Astrocyte of the cerebellum (primary cell): Measurements from ENCODE around the gene RCL1.

Experiments
- DNase-seq: peaks from one replicate; pipeline ENCODE4 v3.0.0-alpha.2; 2011; ENCODE audit warnings: low read depth
- H3K4me3 ChIP-seq: 2 replicates; pipeline ENCODE4 v1.5.1; 2011; ENCODE audit warnings: mild to moderate bottlenecking, low read depth, low read length, moderate library complexity
- in situ Hi-C: cut with HindIII; loops from 2 replicates; pipeline ENCODE4 v1.10.0; 2017; ENCODE audit warnings: low sequenced_read_pairs
- TF ChIP-seq, protein P1 (sequence below): IDR thresholded peaks from 2 replicates; pipeline ENCODE4 v1.5.1; 2012; ENCODE audit warnings: low read length, low read depth, moderate library complexity, mild to moderate bottlenecking; ENCODE audit errors: missing control alignments

RCL1 gene

DNA sequence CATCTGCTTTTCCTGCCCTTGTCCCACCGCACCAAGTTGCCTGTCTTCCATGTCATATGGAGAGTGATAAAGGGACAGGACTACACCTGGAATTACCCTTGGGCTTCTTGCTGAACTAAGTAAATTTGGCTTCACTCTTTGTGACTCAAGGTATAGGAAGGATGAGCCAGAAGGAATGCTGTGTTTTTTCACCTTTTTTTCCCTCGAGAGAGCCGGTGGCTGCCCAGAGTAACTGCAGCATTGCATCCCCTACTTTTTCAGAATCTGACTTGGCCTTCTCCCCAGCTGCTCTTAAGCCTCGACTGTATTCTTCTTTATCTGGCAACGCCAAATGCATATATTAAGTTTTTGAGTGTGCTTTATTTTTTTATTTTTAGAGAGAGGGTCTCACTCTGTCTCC is 38.4 kb downstream of the RCL1 start:
- TF ChIP-seq, protein P1, sequence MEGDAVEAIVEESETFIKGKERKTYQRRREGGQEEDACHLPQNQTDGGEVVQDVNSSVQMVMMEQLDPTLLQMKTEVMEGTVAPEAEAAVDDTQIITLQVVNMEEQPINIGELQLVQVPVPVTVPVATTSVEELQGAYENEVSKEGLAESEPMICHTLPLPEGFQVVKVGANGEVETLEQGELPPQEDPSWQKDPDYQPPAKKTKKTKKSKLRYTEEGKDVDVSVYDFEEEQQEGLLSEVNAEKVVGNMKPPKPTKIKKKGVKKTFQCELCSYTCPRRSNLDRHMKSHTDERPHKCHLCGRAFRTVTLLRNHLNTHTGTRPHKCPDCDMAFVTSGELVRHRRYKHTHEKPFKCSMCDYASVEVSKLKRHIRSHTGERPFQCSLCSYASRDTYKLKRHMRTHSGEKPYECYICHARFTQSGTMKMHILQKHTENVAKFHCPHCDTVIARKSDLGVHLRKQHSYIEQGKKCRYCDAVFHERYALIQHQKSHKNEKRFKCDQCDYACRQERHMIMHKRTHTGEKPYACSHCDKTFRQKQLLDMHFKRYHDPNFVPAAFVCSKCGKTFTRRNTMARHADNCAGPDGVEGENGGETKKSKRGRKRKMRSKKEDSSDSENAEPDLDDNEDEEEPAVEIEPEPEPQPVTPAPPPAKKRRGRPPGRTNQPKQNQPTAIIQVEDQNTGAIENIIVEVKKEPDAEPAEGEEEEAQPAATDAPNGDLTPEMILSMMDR, result no peak
- H3K4me3 ChIP-seq, result no peak overlapping the region
- no peak for DNase-seq
- in situ Hi-C loops, result no loop called here

DNA sequence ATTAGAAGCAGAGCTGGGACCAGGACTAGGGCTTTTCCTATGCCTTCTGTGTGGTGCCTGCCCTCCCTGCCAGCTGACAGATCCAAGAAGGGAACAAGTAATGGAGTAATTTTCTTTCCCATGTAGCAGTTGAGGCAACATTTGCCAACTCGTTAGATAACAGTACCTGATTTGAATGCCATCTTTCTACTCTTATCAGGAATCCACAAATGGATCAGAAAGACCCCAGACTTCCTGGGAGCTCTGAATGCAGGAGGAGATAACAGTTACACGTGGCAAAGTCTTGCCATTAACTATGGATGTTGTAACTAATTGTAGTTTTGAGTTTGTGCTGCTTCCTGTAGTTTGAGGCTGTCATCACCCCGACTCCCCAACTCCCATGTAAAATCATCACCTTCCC is 39.2 kb downstream of the RCL1 start:
- no peak for DNase-seq
- no peak overlapping the region for H3K4me3 ChIP-seq
- in situ Hi-C loops, result no loop called here
- TF ChIP-seq, protein P1, result no peak

DNA sequence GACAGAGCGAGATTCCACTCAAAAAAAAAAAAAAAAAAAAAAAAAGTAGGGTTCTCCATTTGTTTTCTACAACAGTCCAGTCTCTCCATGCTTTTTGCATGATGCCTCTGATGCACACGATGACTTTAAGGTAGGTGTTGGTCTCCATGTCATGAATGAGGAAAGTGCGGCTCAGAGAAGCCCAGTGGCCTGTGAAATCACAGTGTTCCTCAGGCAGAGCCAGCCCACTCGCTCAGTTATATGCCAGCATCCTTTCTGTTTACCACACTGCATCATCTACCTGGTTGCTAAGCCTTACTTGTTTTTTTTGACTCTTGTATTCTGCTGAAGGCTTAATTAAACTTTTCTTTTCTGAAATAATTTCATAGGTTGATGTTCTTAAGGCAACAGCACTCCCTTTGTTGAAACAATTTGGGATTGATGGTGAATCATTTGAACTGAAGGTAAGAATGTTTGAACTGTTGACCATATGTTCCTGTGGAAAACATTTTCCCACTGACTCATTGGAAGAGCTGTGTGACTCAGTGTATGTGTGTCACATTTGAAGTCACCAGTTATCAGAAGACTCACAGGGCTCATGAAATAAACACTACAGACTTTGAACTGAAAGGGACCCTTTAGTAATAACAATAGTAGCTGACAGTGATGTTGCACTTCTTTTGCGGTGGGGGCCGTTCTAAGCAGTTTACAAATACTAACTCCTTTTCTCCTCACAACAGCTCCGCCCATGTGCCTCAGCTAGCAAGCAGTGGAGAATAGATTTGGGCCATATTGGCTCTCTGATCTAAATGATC is 40.2 kb downstream of the RCL1 start:
- H3K4me3 ChIP-seq, result no peak overlapping the region
- in situ Hi-C loops, result no loop called here
- peak; percentile 96 for DNase-seq
- TF ChIP-seq, protein P1, result no peak

DNA sequence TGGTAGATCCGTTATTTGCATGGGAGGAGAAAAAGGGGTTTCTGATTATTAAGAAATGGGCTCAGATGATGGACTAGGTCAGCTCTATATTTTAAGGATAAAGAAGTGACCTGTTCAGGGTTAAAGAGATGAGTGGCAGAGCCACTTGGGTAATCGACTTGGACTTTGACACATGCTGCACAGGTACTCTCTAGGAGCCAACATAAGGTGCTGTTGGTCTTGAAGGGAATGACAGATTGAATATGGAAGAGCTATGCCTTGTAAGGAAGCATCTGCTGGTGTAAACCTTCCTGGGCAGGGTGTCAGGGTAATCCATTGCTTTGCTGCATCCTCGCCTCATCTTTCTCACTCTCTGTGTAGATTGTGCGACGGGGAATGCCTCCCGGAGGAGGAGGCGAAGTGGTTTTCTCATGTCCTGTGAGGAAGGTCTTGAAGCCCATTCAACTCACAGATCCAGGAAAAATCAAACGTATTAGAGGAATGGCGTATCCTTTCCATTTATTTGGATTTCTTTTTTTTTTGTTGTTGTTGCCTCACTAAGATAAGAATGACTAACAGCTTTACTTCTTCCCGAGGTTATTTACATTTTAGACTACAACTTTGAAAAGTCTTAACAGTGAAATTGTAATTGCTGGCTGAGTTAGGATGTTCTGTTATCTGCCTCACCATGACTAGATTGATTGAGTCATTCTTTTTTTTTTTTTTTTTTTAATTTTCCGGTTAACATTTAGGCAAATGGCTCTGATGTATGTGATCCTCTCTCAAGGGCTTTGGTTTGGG is 41.2 kb downstream of the RCL1 start:
- DNase-seq, result no peak

DNA sequence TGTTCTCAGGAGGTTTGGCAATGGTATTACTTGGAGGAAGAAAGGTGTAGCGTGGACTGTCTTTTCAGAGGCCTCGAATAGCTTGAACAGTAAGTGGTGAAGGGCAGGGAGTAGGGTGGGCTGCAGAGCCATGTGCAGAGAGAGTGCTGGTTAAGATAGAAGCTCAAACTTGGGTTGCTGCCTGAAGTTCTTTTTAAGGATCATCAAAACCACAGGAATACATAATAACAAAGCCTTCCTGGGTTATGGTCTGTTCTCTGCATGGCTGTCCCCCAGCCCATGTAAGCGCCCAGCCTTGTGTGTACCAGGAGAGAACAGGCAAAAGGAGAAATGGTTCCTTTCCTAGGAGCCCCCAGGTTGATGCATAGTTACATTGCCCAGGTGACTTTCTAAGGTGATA is 43.9 kb downstream of the RCL1 start:
- in situ Hi-C loops, result no loop called here
- peak; percentile 67 for DNase-seq
- no peak overlapping the region for H3K4me3 ChIP-seq
- TF ChIP-seq, protein P1, result no peak

More for the DNA sequence above, 41.2 kb downstream of the RCL1 start:
- TF ChIP-seq, protein P1, result no peak
- in situ Hi-C loops, result no loop called here
- no peak overlapping the region for H3K4me3 ChIP-seq

DNA sequence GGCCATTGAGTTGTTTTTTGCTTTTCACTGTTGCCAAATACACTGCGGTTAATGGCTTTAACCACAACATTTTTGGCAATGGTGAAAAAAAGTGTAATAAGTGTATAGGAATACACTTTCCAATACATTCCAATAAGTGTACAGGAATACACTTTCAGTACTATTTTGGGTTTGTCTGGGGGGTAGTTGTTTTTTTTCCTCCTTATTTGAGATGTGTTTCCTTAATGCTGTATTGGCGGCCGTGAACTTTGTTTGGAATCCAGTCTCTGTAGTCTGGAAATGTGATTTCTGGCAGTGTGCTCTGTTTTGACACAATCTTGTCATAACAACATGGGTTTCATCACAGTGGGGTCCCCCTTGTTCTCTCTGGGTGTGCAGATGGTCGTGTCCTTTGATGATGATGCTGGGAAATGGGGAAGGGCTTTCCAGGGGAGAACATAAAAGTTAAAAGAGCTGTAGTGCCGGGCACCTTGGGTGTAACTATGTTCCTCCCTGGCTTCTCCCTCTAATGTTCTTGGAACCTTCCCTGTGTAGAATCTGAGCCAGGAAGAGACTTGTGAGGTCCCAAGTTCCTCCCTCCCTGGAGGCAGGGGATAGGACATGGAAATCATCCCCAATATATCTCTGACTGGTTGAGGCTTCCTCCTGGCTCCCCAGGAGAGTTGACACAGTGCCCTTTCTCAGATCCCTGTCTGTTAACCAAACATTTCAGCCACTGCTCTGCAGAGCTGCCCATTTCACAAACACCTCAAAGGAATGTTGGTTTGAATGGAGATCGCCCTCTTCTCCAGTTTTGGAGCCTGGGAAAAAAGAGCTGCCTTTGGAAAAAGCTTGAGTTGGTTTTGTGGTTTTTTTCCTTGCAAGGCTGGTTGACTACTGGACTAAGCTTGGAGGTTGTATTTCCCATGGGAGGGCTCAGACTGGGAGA is 44.8 kb downstream of the RCL1 start:
- TF ChIP-seq, protein P1, result no peak
- DNase-seq, result peak; percentile 99
- no peak overlapping the region for H3K4me3 ChIP-seq
- in situ Hi-C loops, result no loop called here
